Measurements from ENCODE around the gene GPRIN1. TPM values are rescaled to one million over a fixed set of nuclear protein-coding genes. Genes with fewer than 3 reads are reported as not detected.

The GPRIN1 gene
- total and polyA plus RNA-seq, 3 donors from 2014 or later = 2.5 to 8.4 (median 5.7) TPM

GRCh38 chr5:176618783-176619182 is 8.8 kb upstream of the GPRIN1 start:
- H3K27me3 ChIP-seq = no peaks in the 10 kb centered on the region
- H3K27ac ChIP-seq = no peak overlapping the region
- peaks cover 29% of the 10 kb centered on the region for H3K4me1 ChIP-seq
- 6 to 17% methylated on average over 18 to 19 of the region's 19 CpGs for WGBS, 2 donors
- H3K9me3 ChIP-seq = no peaks in the 10 kb centered on the region
- H3K4me3 ChIP-seq = peak overlapping the region in 1 of 2 donors; percentile 36
- intact Hi-C loops (cut with DNase I; ENCODE audit: low total_unique reads) = no loop called here
- no peaks in the 10 kb centered on the region for H3K36me3 ChIP-seq (ENCODE audit: low read depth, missing control alignments)
- no peak for TF ChIP-seq POLR2A (IDR thresholded peaks at IDR 0.05)
- TF ChIP-seq CTCF (IDR thresholded peaks at IDR 0.05) = no peak
- no peak for DNase-seq

- no peak for DNase-seq
- no peaks in the 10 kb centered on the region for H3K27me3 ChIP-seq
- no peaks in the 10 kb centered on the region for H3K9me3 ChIP-seq
- WGBS, 2 donors = 68 to 69% methylated on average over 7 of the region's 7 CpGs
- no peak overlapping the region for H3K4me3 ChIP-seq
- H3K4me1 ChIP-seq = peaks cover 25% of the 10 kb centered on the region
- H3K36me3 ChIP-seq (ENCODE audit: low read depth, missing control alignments) = no peaks in the 10 kb centered on the region
- intact Hi-C loops (cut with DNase I; ENCODE audit: low total_unique reads) = no loop called here
- no peak for TF ChIP-seq POLR2A (IDR thresholded peaks at IDR 0.05)
- TF ChIP-seq CTCF (IDR thresholded peaks at IDR 0.05) = no peak
- H3K27ac ChIP-seq = no peak overlapping the region
Observed at GRCh38 chr5:176616511-176616910, 6.6 kb upstream of the GPRIN1 start.

- TF ChIP-seq POLR2A (IDR thresholded peaks at IDR 0.05) (no peak), CTCF (IDR thresholded peaks at IDR 0.05) (no peak)
- no peaks in the 10 kb centered on the region for H3K27me3 ChIP-seq
- H3K4me3 ChIP-seq = no peak overlapping the region
- 63 to 74% methylated on average over 8 of the region's 8 CpGs for WGBS, 2 donors
- H3K9me3 ChIP-seq = no peaks in the 10 kb centered on the region
- no peaks in the 10 kb centered on the region for H3K36me3 ChIP-seq (ENCODE audit: low read depth, missing control alignments)
- H3K4me1 ChIP-seq = peaks cover 13% of the 10 kb centered on the region
- H3K27ac ChIP-seq = no peak overlapping the region
- no peak for DNase-seq
- intact Hi-C loops (cut with DNase I; ENCODE audit: low total_unique reads) = no loop called here
Observed at GRCh38 chr5:176614805-176615478, 5.0 kb upstream of the GPRIN1 start.

- no peak for DNase-seq
- WGBS, 2 donors = 54 to 72% methylated on average over 2 of the region's 2 CpGs
- Histone ChIP-seq H3K36me3 (ENCODE audit: low read depth, missing control alignments) (no peaks in the 10 kb centered on the region), H3K27ac (no peak overlapping the region), H3K9me3 (no peaks in the 10 kb centered on the region), H3K4me3 (no peak overlapping the region), H3K27me3 (no peaks in the 10 kb centered on the region), H3K4me1 (peaks cover 4% of the 10 kb centered on the region)
- intact Hi-C loops (cut with DNase I; ENCODE audit: low total_unique reads) = no loop called here
- TF ChIP-seq CTCF (IDR thresholded peaks at IDR 0.05) (no peak), POLR2A (IDR thresholded peaks at IDR 0.05) (no peak)
Observed at GRCh38 chr5:176612855-176613254, 2.9 kb upstream of the GPRIN1 start.

- no peak for DNase-seq
- Histone ChIP-seq H3K4me3 (no peak overlapping the region), H3K27me3 (no peaks in the 10 kb centered on the region), H3K27ac (no peak overlapping the region), H3K4me1 (peaks cover 4% of the 10 kb centered on the region), H3K9me3 (no peaks in the 10 kb centered on the region), H3K36me3 (ENCODE audit: low read depth, missing control alignments) (no peaks in the 10 kb centered on the region)
- intact Hi-C loops (cut with DNase I; ENCODE audit: low total_unique reads) = no loop called here
- TF ChIP-seq POLR2A (IDR thresholded peaks at IDR 0.05) (no peak), CTCF (IDR thresholded peaks at IDR 0.05) (no peak)
- WGBS, 2 donors = 85 to 91% methylated on average over 6 of the region's 6 CpGs
Observed at GRCh38 chr5:176612008-176612407, 2.1 kb upstream of the GPRIN1 start.

Measured in testis (tissue), 3 donors.